Esophagus (tissue), 2 donors: ENCODE data around the gene PEX11B. TPM values are rescaled to one million over a fixed set of nuclear protein-coding genes. Genes with fewer than 3 reads are reported as not detected.

Experiments used
- polyA plus RNA-seq, 2 donors: library from polyadenylated mRNA; stranded (reverse); fragments of 200-250 nt; gene quantifications; one replicate each; pipeline ENCODE4 v1.2.3, GENCODE V29; 2013
- donor health status: healthy with polysubstance abuse.
- donor health status: Bipolar disorder and iron deficiency.

The PEX11B gene
- polyA plus RNA-seq, 2 donors: 19.3 to 26.4 TPM

Other genes with a start within 250 kb of the PEX11B start
- under 1 TPM; 0.04 to 0.05 TPM for gene PDZK1, start 211.3 kb downstream of the PEX11B start, polyA plus RNA-seq
- under 1 TPM; 0.05 to 0.71 TPM for gene CD160, start 199.2 kb downstream of the PEX11B start, polyA plus RNA-seq
- gene RNF115, start 94.6 kb downstream of the PEX11B start, polyA plus RNA-seq: 1 to 10 TPM; 3.4 to 4.8 TPM
- 10 to 100 TPM in 1 of 2 donors, 1 to 10 TPM in 1; 9.0 to 15.1 TPM for gene POLR3C, start 94.5 kb downstream of the PEX11B start, polyA plus RNA-seq
- gene NUDT17, start 73.1 kb downstream of the PEX11B start, polyA plus RNA-seq: 1 to 10 TPM; 1.5 to 2.2 TPM
- gene PIAS3, start 59.6 kb downstream of the PEX11B start, polyA plus RNA-seq: 10 to 100 TPM; 29.8 to 43.6 TPM
- 10 to 100 TPM; 13.9 to 17.0 TPM for gene ANKRD35, start 32.9 kb downstream of the PEX11B start, polyA plus RNA-seq
- 1 to 10 TPM; 1.5 to 1.9 TPM for gene ITGA10, start 8.7 kb downstream of the PEX11B start, polyA plus RNA-seq
- gene RBM8A, start 8.8 kb upstream of the PEX11B start, polyA plus RNA-seq: 100 to 1,000 TPM; 144 to 250 TPM
- gene LIX1L, start 39.3 kb upstream of the PEX11B start, polyA plus RNA-seq: 1 to 10 TPM; 2.1 to 2.9 TPM
- under 1 TPM; 0.27 to 0.47 TPM for gene ANKRD34A, start 45.9 kb upstream of the PEX11B start, polyA plus RNA-seq
- gene POLR3GL, start 46.0 kb upstream of the PEX11B start, polyA plus RNA-seq: 10 to 100 TPM; 12.8 to 13.7 TPM
- gene TXNIP, start 77.9 kb upstream of the PEX11B start, polyA plus RNA-seq: 100 to 1,000 TPM in 1 of 2 donors, 10 to 100 TPM in 1; 77.5 to 235 TPM
- gene HJV, start 103.0 kb upstream of the PEX11B start, polyA plus RNA-seq: not detected
- gene NBPF10, start 226.1 kb upstream of the PEX11B start, polyA plus RNA-seq: under 1 TPM; 0.73 to 0.83 TPM